Neural cell (in vitro differentiated cells): ENCODE measurements around the gene OSBPL2. TPM values are rescaled to one million over a fixed set of nuclear protein-coding genes. Genes with fewer than 3 reads are reported as not detected.

Source experiments
- H2AFZ ChIP-seq: fragments of 200-600, 300-800 bp; sonication (generic), shearing (Covaris generic); 2 replicates; pipeline ENCODE4 v1.6.0; 2014; ENCODE audit warnings: low read depth, mild to moderate bottlenecking, antibody characterized with exemption, low read length, moderate library complexity
- H3F3A ChIP-seq: fragments of 200-600 bp; shearing (Covaris generic); 2 replicates; pipeline ENCODE4 v1.6.1; 2016; ENCODE audit warnings: mild to moderate bottlenecking, moderate library complexity, mixed read lengths, antibody characterized with exemption, low read length; ENCODE audit not compliant: insufficient read depth, poor library complexity, severe bottlenecking
- H3K27ac ChIP-seq: fragments of 200-600, 300-800 bp; sonication (generic), shearing (Covaris generic); 2 replicates; pipeline ENCODE4 v1.5.1; 2014; ENCODE audit warnings: mild to moderate bottlenecking, low read length, moderate library complexity
- H3K27me3 ChIP-seq: fragments of 300-800, 200-600 bp; sonication (generic), shearing (Covaris generic); 2 replicates; pipeline ENCODE4 v1.6.0; 2014; ENCODE audit warnings: mild to moderate bottlenecking, low read depth, low read length, moderate library complexity; ENCODE audit not compliant: insufficient read depth
- H3K36me3 ChIP-seq: fragments of 300-800, 200-600 bp; sonication (generic), shearing (Covaris generic); 2 replicates; pipeline ENCODE4 v1.5.1; 2014; ENCODE audit warnings: mild to moderate bottlenecking, antibody characterized with exemption, low read length, moderate library complexity; ENCODE audit not compliant: insufficient read depth
- H3K4me2 ChIP-seq: fragments of 300-800, 200-600 bp; sonication (generic), shearing (Covaris generic); 2 replicates; pipeline ENCODE4 v1.6.0; 2014; ENCODE audit warnings: mild to moderate bottlenecking, low read length
- H3K4me3 ChIP-seq: fragments of 300-800, 200-600 bp; sonication (generic), shearing (Covaris generic); 2 replicates; pipeline ENCODE4 v1.5.1; 2014; ENCODE audit warnings: mild to moderate bottlenecking, low read length, moderate library complexity
- H3K79me2 ChIP-seq: fragments of 200-600 bp; shearing (Covaris generic); replicated peaks from 2 replicates; pipeline ENCODE4 v1.6.0; 2014; ENCODE audit warnings: mild to moderate bottlenecking, low read length, moderate library complexity; ENCODE audit not compliant: insufficient read depth
- H3K9ac ChIP-seq: fragments of 300-800, 200-600 bp; sonication (generic), shearing (Covaris generic); 2 replicates; pipeline ENCODE4 v1.6.1; 2016; ENCODE audit warnings: mild to moderate bottlenecking, low read length, mixed read lengths
- H3K9me2 ChIP-seq: fragments of 200-600 bp; shearing (Covaris generic); 2 replicates; pipeline ENCODE4 v1.6.1; 2016; ENCODE audit warnings: mild to moderate bottlenecking, low read length, mixed read lengths; ENCODE audit not compliant: insufficient read depth
- H3K9me3 ChIP-seq: fragments of 200-600, 300-800 bp; sonication (generic), shearing (Covaris generic); 2 replicates; pipeline ENCODE4 v1.6.1; 2016; ENCODE audit warnings: mild to moderate bottlenecking, mixed run types, low read length, moderate library complexity, mixed read lengths
- H4K20me1 ChIP-seq: fragments of 200-600 bp; shearing (Covaris generic); 2 replicates; pipeline ENCODE4 v1.6.1; 2016; ENCODE audit warnings: mild to moderate bottlenecking, mixed run types; ENCODE audit not compliant: insufficient read depth
- CTCF ChIP-seq: fragments of 450-650 bp; IDR thresholded peaks from 2 replicates; pipeline ENCODE4 v1.5.1; 2014; ENCODE audit warnings: antibody characterized with exemption, mild to moderate bottlenecking, moderate library complexity; ENCODE audit not compliant: poor library complexity, severe bottlenecking
- EP300 ChIP-seq: fragments of 450-650 bp; conservative IDR thresholded peaks from 2 replicates; pipeline ENCODE4 v1.6.1; 2014; ENCODE audit warnings: antibody characterized with exemption, mild to moderate bottlenecking, moderate library complexity; ENCODE audit not compliant: poor library complexity, severe bottlenecking
- EZH2 ChIP-seq: fragments of 200-600, 300-800 bp; shearing (Covaris generic), sonication (generic); IDR thresholded peaks from 2 replicates; pipeline ENCODE4 v1.6.1; 2014; ENCODE audit warnings: antibody characterized with exemption, low read length, borderline replicate concordance, mild to moderate bottlenecking; ENCODE audit not compliant: insufficient read depth, poor library complexity, severe bottlenecking
- MXI1 ChIP-seq: fragments of 450-650 bp; conservative IDR thresholded peaks from 2 replicates; pipeline ENCODE4 v1.6.1; 2014; ENCODE audit warnings: antibody characterized with exemption, mild to moderate bottlenecking; ENCODE audit not compliant: poor library complexity, severe bottlenecking
- POLR2AphosphoS5 ChIP-seq: IDR thresholded peaks from 2 replicates; pipeline ENCODE4 v1.6.1; 2012
- RAD21 ChIP-seq: fragments of 450-650 bp; conservative IDR thresholded peaks from 2 replicates; pipeline ENCODE4 v1.6.1; 2014; ENCODE audit warnings: antibody characterized with exemption, mild to moderate bottlenecking, moderate library complexity
- REST ChIP-seq: IDR thresholded peaks from 2 replicates; pipeline ENCODE4 v1.6.1; 2012; ENCODE audit warnings: borderline replicate concordance
- SMC3 ChIP-seq: fragments of 450-650 bp; conservative IDR thresholded peaks from 2 replicates; pipeline ENCODE4 v1.6.1; 2014; ENCODE audit warnings: antibody characterized with exemption, mild to moderate bottlenecking, moderate library complexity; ENCODE audit not compliant: poor library complexity
- TAF1 ChIP-seq: IDR thresholded peaks from 2 replicates; pipeline ENCODE4 v1.6.1; 2012; ENCODE audit warnings: low read depth
- polyA plus RNA-seq: library from polyadenylated mRNA; depleted of rRNA; stranded (reverse); fragments of >200 nt; gene quantifications from 2 replicates; pipeline ENCODE4 v1.2.3, GENCODE V29; 2014

The OSBPL2 gene
- polyA plus RNA-seq, 1 donor from 2014 or later: 41.5 TPM

- H3K9me3 ChIP-seq: no peaks in the 10 kb centered on the region
- no peak overlapping the region for H2AFZ ChIP-seq
- H4K20me1 ChIP-seq: no peaks in the 10 kb centered on the region
- no peaks in the 10 kb centered on the region for H3F3A ChIP-seq
- H3K4me2 ChIP-seq: no peak overlapping the region
- no peaks in the 10 kb centered on the region for H3K36me3 ChIP-seq
- no peaks in the 10 kb centered on the region for H3K9me2 ChIP-seq
- no peaks in the 10 kb centered on the region for H3K79me2 ChIP-seq
- TF ChIP-seq EP300 (no peak), EZH2 (no peak), POLR2AphosphoS5 (no peak), REST (no peak), MXI1 (no peak), RAD21 (no peak)
- no peak overlapping the region for H3K27ac ChIP-seq
- H3K27me3 ChIP-seq: no peaks in the 10 kb centered on the region
- no peak overlapping the region for H3K4me3 ChIP-seq
- no peak overlapping the region for H3K9ac ChIP-seq
Observed at GRCh38 chr20:62325172-62325905, 87.0 kb downstream of the OSBPL2 start.

- Histone ChIP-seq H3K9me3 (no peaks in the 10 kb centered on the region), H3K4me3 (no peak overlapping the region), H3K27ac (no peak overlapping the region), H3K79me2 (no peaks in the 10 kb centered on the region), H3K36me3 (no peaks in the 10 kb centered on the region), H2AFZ (no peak overlapping the region), H3K9me2 (no peaks in the 10 kb centered on the region), H3K4me2 (no peak overlapping the region), H3K27me3 (no peaks in the 10 kb centered on the region), H3K9ac (no peak overlapping the region), H3F3A (no peaks in the 10 kb centered on the region), H4K20me1 (no peaks in the 10 kb centered on the region)
- no peak for TF ChIP-seq MXI1
Observed at GRCh38 chr20:62326559-62326958, 88.2 kb downstream of the OSBPL2 start.

GRCh38 chr20:62326959-62327725, 88.8 kb downstream of the OSBPL2 start:
- Histone ChIP-seq H4K20me1 (no peaks in the 10 kb centered on the region), H3K4me2 (no peak overlapping the region), H3K36me3 (no peaks in the 10 kb centered on the region), H3F3A (no peaks in the 10 kb centered on the region), H3K4me3 (no peak overlapping the region), H2AFZ (no peak overlapping the region), H3K27me3 (no peaks in the 10 kb centered on the region), H3K79me2 (no peaks in the 10 kb centered on the region), H3K9me2 (no peaks in the 10 kb centered on the region), H3K9me3 (no peaks in the 10 kb centered on the region), H3K9ac (no peak overlapping the region), H3K27ac (no peak overlapping the region)
- TF ChIP-seq MXI1 (no peak), CTCF (no peak), RAD21 (no peak), TAF1 (no peak), EP300 (no peak), EZH2 (no peak), SMC3 (no peak), POLR2AphosphoS5 (no peak), REST (no peak)
